Pancreas (tissue), 10 donors: ENCODE results near the gene ST6GALNAC5. TPM values are rescaled to one million over a fixed set of nuclear protein-coding genes. Genes with fewer than 3 reads are reported as not detected.

Source experiments
- ATAC-seq, 4 donors: fragments of 200-7000 bp; cut with Tn5 transposase; one replicate each; pipeline versions ENCODE4 v1.8.0 to v1.9.1; 2020; ENCODE audit warnings: mild to moderate bottlenecking in 4 of 4, moderate library complexity in 4 of 4
- DNase-seq, 6 donors: peaks; one replicate each; pipeline ENCODE4 v3.0.0-alpha.2; 2020
- FAIRE-seq: peaks from 2 replicates; lab custom pipeline; 2012; peaks lifted over from hg19 to GRCh38; lab: Jason Lieb, UNC
- H3K27ac ChIP-seq, 4 donors: fragments of 200-600 bp; sonication (generic); 1 replicate in 3 of 4; 2 replicates in 1 of 4; pipeline versions ENCODE4 v1.5.0 to v1.8.0; 2020
- H3K27me3 ChIP-seq, 4 donors: fragments of 200-600 bp; one replicate each; pipeline ENCODE4 v1.8.0; 2021
- H3K36me3 ChIP-seq, 3 donors: fragments of 200-600 bp; sonication (generic) in 1 of 3; one replicate each; pipeline versions ENCODE4 v1.5.0 to v1.8.0; 2020 to 2021
- H3K4me1 ChIP-seq, 3 donors: fragments of 200-600 bp; one replicate each; pipeline ENCODE4 v1.8.0; 2021
- H3K4me3 ChIP-seq, 4 donors: fragments of 200-600 bp; sonication (generic) in 2 of 4; one replicate each; pipeline versions ENCODE4 v1.5.0 to v1.8.0; 2020 to 2021
- H3K9me3 ChIP-seq, 4 donors: fragments of 200-600 bp; one replicate each; pipeline ENCODE4 v1.8.0; 2021
- WGBS, 2 donors: extraction: QIAGEN DNeasy Blood & Tissue Kit; methylation state at CpG; one replicate each; pipeline ENCODE4 v1.1.7; 2013; 5-methylcytosine and 5-hydroxymethylcytosine counted together
- intact Hi-C, 3 donors: fragments of 100-400 bp; cut with DNase I; formaldehyde crosslinking; loops; one replicate each; pipeline versions ENCODE4 v1.11.1 to v1.14.2; 2022
- polyA plus RNA-seq, 2 donors: library from polyadenylated mRNA; stranded (reverse); fragments of 200-250 nt; gene quantifications; one replicate each; pipeline ENCODE4 v1.2.3, GENCODE V29; 2013
- total RNA-seq, 6 donors: library from RNA; stranded (reverse); fragmentation: NEBNext Ultra II Directional in 4 of 6; extraction: Animal tissue kit (Norgen Biotek cat#: 25700) in 4 of 6; gene quantifications; one replicate each; pipeline versions ENCODE4 v1.2.1 to v1.2.4, GENCODE V29; 2021 to 2023
- TF ChIP-seq, protein P1 (sequence below), 4 donors: fragments of 200-600 bp; sonication (generic) in 3 of 4; IDR thresholded peaks; one replicate each; pipeline versions ENCODE4 v1.5.0 to v1.8.0; 2021; ENCODE audit warnings: antibody characterized with exemption in 4 of 4
- donor health status: healthy with polysubstance abuse.
- donor health status: DM: no; HTN: no; CAD: no; lungs with moderate emphysema.
- donor health status: DM: no; HTN: no; CAD: no.
- donor health status: control.
- donor health status: control.
- donor health status: Bipolar disorder and iron deficiency.
- donor health status: DM: yes; HTN: yes; CAD: no.
- donor health status: DM: no; HTN: no; CAD: no.
- donor health status: DM: no; HTN: no; CAD: no.
- donor health status: DM: yes; HTN: yes; CAD: no.

The ST6GALNAC5 gene
- total and polyA plus RNA-seq, 8 donors, result 0.20 to 3.1 (median 0.55) TPM

GRCh38 chr1:77024500-77024899 is 157.2 kb downstream of the ST6GALNAC5 start:
- H3K36me3 ChIP-seq, result no peaks in the 10 kb centered on the region
- H3K4me3 ChIP-seq, result no peak overlapping the region
- FAIRE-seq, result no peak
- 76 to 81% methylated on average over 4 of the region's 4 CpGs for WGBS, 2 donors
- no peak for DNase-seq
- H3K27me3 ChIP-seq, result no peaks in the 10 kb centered on the region
- intact Hi-C loops, result no loop called here
- no peaks in the 10 kb centered on the region for H3K4me1 ChIP-seq
- TF ChIP-seq, protein P1, sequence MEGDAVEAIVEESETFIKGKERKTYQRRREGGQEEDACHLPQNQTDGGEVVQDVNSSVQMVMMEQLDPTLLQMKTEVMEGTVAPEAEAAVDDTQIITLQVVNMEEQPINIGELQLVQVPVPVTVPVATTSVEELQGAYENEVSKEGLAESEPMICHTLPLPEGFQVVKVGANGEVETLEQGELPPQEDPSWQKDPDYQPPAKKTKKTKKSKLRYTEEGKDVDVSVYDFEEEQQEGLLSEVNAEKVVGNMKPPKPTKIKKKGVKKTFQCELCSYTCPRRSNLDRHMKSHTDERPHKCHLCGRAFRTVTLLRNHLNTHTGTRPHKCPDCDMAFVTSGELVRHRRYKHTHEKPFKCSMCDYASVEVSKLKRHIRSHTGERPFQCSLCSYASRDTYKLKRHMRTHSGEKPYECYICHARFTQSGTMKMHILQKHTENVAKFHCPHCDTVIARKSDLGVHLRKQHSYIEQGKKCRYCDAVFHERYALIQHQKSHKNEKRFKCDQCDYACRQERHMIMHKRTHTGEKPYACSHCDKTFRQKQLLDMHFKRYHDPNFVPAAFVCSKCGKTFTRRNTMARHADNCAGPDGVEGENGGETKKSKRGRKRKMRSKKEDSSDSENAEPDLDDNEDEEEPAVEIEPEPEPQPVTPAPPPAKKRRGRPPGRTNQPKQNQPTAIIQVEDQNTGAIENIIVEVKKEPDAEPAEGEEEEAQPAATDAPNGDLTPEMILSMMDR (IDR thresholded peaks at IDR 0.05), result no peak
- no peaks in the 10 kb centered on the region for H3K9me3 ChIP-seq
- no peak for ATAC-seq
- no peak overlapping the region for H3K27ac ChIP-seq

- Histone ChIP-seq H3K27ac (no peak overlapping the region), H3K4me3 (no peak overlapping the region), H3K27me3 (no peaks in the 10 kb centered on the region), H3K36me3 (no peaks in the 10 kb centered on the region), H3K9me3 (no peaks in the 10 kb centered on the region), H3K4me1 (no peaks in the 10 kb centered on the region)
- no peak for ATAC-seq
- TF ChIP-seq, protein P1 (IDR thresholded peaks at IDR 0.05), result no peak
- FAIRE-seq, result no peak
- no peak for DNase-seq
- WGBS, 2 donors, result 65 to 74% methylated on average over 5 of the region's 5 CpGs
- intact Hi-C loops, result no loop called here
These were observed 158.3 kb downstream of the ST6GALNAC5 start for GRCh38 chr1:77025599-77025998.

DNA sequence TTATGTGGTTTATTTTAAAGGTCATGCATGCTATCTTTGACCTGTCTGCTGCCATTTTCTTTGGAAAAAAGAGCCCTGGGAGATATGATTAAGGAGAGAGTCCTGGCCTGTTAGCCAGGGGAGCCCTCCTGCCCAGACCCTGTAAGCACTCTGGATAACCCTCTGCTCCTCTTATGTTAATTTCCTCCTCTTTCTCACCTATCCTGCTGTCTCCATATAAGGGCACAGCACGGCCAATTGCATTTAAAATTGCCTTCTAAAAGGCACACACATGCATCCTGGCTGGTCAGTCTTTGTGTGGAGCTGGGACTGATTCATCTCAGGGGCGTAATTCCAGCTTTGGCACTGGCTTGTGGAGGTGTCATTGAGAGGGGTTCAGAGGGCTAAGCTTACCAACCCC is 158.9 kb downstream of the ST6GALNAC5 start:
- Histone ChIP-seq H3K27ac (no peak overlapping the region), H3K9me3 (no peaks in the 10 kb centered on the region), H3K4me1 (no peaks in the 10 kb centered on the region), H3K27me3 (no peaks in the 10 kb centered on the region), H3K4me3 (no peak overlapping the region), H3K36me3 (no peaks in the 10 kb centered on the region)
- ATAC-seq (no peak), FAIRE-seq (no peak), DNase-seq (no peak)
- TF ChIP-seq, protein P1 (IDR thresholded peaks at IDR 0.05), result no peak
- intact Hi-C loops, result no loop called here
- 73 to 74% methylated on average over 2 of the region's 2 CpGs for WGBS, 2 donors

- H3K27me3 ChIP-seq, result no peaks in the 10 kb centered on the region
- WGBS, 2 donors, result 96 to 100% methylated on average over 1 of the region's 1 CpG
- H3K4me3 ChIP-seq, result no peak overlapping the region
- H3K27ac ChIP-seq, result no peak overlapping the region
- DNase-seq (no peak), FAIRE-seq (no peak), ATAC-seq (no peak)
- intact Hi-C loops, result no loop called here
- no peaks in the 10 kb centered on the region for H3K4me1 ChIP-seq
- H3K9me3 ChIP-seq, result no peaks in the 10 kb centered on the region
- no peaks in the 10 kb centered on the region for H3K36me3 ChIP-seq
- TF ChIP-seq, protein P1 (IDR thresholded peaks at IDR 0.05), result no peak
These were observed 159.4 kb downstream of the ST6GALNAC5 start for GRCh38 chr1:77026640-77027039.

DNA sequence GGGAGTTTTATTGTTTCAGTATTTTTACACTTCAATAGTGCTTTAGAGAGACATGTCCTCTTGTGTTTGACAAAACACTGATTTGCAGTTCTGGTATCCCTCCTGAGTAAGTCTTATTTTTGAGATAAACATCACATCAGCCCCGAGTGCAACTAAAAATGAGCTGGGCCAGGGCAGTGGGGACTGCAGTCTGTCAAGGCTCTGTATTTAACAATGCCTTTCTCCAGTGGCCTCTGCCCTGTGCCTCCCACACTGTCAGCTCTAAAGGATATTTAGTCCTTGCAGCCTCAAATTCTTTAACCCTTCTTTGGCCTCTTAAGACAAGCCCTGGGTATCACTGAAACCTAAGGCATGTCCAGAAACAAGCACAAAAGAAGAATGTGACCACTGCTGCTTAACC is 160.6 kb downstream of the ST6GALNAC5 start:
- Histone ChIP-seq H3K36me3 (no peaks in the 10 kb centered on the region), H3K4me3 (no peak overlapping the region), H3K9me3 (no peaks in the 10 kb centered on the region), H3K27me3 (no peaks in the 10 kb centered on the region), H3K27ac (no peak overlapping the region), H3K4me1 (no peaks in the 10 kb centered on the region)
- 16 to 25% methylated on average over 1 of the region's 1 CpG for WGBS, 2 donors
- FAIRE-seq, result no peak
- no peak for ATAC-seq
- no peak for DNase-seq
- intact Hi-C loops, result no loop called here
- TF ChIP-seq, protein P1 (IDR thresholded peaks at IDR 0.05), result no peak
